SH-SY5Y (cell line): ENCODE results near the gene BAZ2B.

Experiments used
- GATA2 ChIP-seq: IDR thresholded peaks from 2 replicates; pipeline ENCODE4 v1.6.1; 2011; ENCODE audit warnings: mild to moderate bottlenecking, low read depth, low read length
- GATA3 ChIP-seq: IDR thresholded peaks from 2 replicates; pipeline ENCODE4 v1.6.1; 2011; ENCODE audit warnings: low read depth, mild to moderate bottlenecking, low read length, moderate library complexity

GRCh38 chr2:159444754-159445153, 171.6 kb downstream of the BAZ2B start:
- TF ChIP-seq GATA2, result no peak
- no peak for TF ChIP-seq GATA3
